IMR-90 (cell line): Measurements from ENCODE around the gene CRTAP. TPM values are rescaled to one million over a fixed set of nuclear protein-coding genes. Genes with fewer than 3 reads are reported as not detected.

Source experiments
- ATAC-seq: fragments of 200-7000 bp; cut with Tn5 transposase; 2 replicates; pipeline ENCODE4 v1.9.1; 2020; ENCODE audit warnings: low read depth, mild to moderate bottlenecking, moderate library complexity
- BruUV-seq: library from RNA; stranded (reverse); fragments of 400-500 nt; replicated peaks from 2 replicates; lab custom pipeline; 2021; lab: Mats Ljungman, UMichigan
- CTCF ChIA-PET: fragments of 300-600 bp; formaldehyde crosslinking; extraction: SDS; loops from one replicate; lab custom pipeline; 2021; ENCODE audit warnings: antibody characterized with exemption; lab: Yijun Ruan, JAX
- POLR2A ChIA-PET: fragments of 300-600 bp; sonication (Branson Sonifier 250); formaldehyde crosslinking; loops from one replicate; lab custom pipeline; 2022; ENCODE audit warnings: antibody characterized with exemption; ENCODE audit not compliant: unreplicated experiment; lab: Charles Lee
- DNase-seq: peaks from one replicate; pipeline ENCODE4 v3.0.0; 2013
- H2AFZ ChIP-seq: replicated peaks from 2 replicates; pipeline ENCODE3; 2013; ENCODE audit warnings: low read length, mild to moderate bottlenecking; ENCODE audit not compliant: poor library complexity
- H2AK5ac ChIP-seq: 2 replicates; pipeline ENCODE4 v1.6.1; 2013; ENCODE audit warnings: low read depth, low read length, inconsistent platforms
- H2AK9ac ChIP-seq: replicated peaks from 2 replicates; pipeline ENCODE3; 2013; ENCODE audit warnings: mild to moderate bottlenecking, low read depth, low read length, moderate library complexity; ENCODE audit not compliant: poor library complexity
- H2BK120ac ChIP-seq: 2 replicates; pipeline ENCODE4 v1.6.1; 2013; ENCODE audit warnings: low read depth, low read length, inconsistent platforms
- H2BK15ac ChIP-seq: 3 replicates; pipeline ENCODE4 v1.6.1; 2013; ENCODE audit warnings: low read depth, low read length, inconsistent platforms
- H2BK20ac ChIP-seq: 2 replicates; pipeline ENCODE4 v1.6.1; 2013; ENCODE audit warnings: low read depth, mild to moderate bottlenecking, inconsistent platforms, low read length, moderate library complexity
- H2BK5ac ChIP-seq: 2 replicates; pipeline ENCODE4 v1.6.1; 2013; ENCODE audit warnings: mild to moderate bottlenecking, low read depth, low read length, inconsistent platforms; ENCODE audit not compliant: poor library complexity, severe bottlenecking
- H3K14ac ChIP-seq: replicated peaks from 2 replicates; pipeline ENCODE4 v1.6.1; 2013; ENCODE audit warnings: low read depth, low read length, inconsistent platforms
- H3K18ac ChIP-seq: 2 replicates; pipeline ENCODE4 v1.6.1; 2013; ENCODE audit warnings: low read depth, low read length, control low read depth
- H3K23ac ChIP-seq: 2 replicates; pipeline ENCODE4 v1.6.1; 2013; ENCODE audit warnings: low read depth, low read length, inconsistent platforms
- H3K27ac ChIP-seq: 2 replicates; pipeline ENCODE4 v1.5.1; 2013; ENCODE audit warnings: mild to moderate bottlenecking, control low read depth, low read length; ENCODE audit not compliant: insufficient read depth
- H3K27me3 ChIP-seq: 2 replicates; pipeline ENCODE4 v1.6.1; 2013; ENCODE audit warnings: low read length; ENCODE audit not compliant: control insufficient read depth, insufficient read depth
- H3K36me3 ChIP-seq: 2 replicates; pipeline ENCODE4 v1.6.1; 2013; ENCODE audit warnings: low read length, mixed read lengths; ENCODE audit not compliant: control insufficient read depth, insufficient read depth
- H3K4ac ChIP-seq: 2 replicates; pipeline ENCODE4 v1.6.1; 2013; ENCODE audit warnings: low read depth, low read length, inconsistent platforms
- H3K4me1 ChIP-seq: 2 replicates; pipeline ENCODE4 v1.6.1; 2013; ENCODE audit warnings: low read length, mixed read lengths; ENCODE audit not compliant: control insufficient read depth, insufficient read depth
- H3K4me2 ChIP-seq: 2 replicates; pipeline ENCODE4 v1.6.1; 2013; ENCODE audit warnings: low read depth, mild to moderate bottlenecking, control low read depth, low read length, moderate library complexity
- H3K4me3 ChIP-seq: 2 replicates; pipeline ENCODE4 v1.5.1; 2013; ENCODE audit warnings: low read depth, mild to moderate bottlenecking, control low read depth, low read length, moderate library complexity; ENCODE audit not compliant: insufficient read depth
- H3K56ac ChIP-seq: 2 replicates; pipeline ENCODE4 v1.6.1; 2013; ENCODE audit warnings: low read length, inconsistent platforms; ENCODE audit not compliant: insufficient read depth; ENCODE audit errors: extremely low read depth
- H3K79me1 ChIP-seq, 2 experiments: 2 replicates each; pipeline ENCODE4 v1.6.1; 2013; ENCODE audit warnings: low read length in 2 of 2, inconsistent platforms in 1 of 2, low read depth in 1 of 2
- H3K9ac ChIP-seq: 2 replicates; pipeline ENCODE4 v1.6.1; 2013; ENCODE audit warnings: low read depth, low read length, control low read depth
- H3K9me1 ChIP-seq: 2 replicates; pipeline ENCODE4 v1.6.1; 2013; ENCODE audit warnings: low read length, inconsistent platforms; ENCODE audit not compliant: insufficient read depth
- H3K9me3 ChIP-seq: 2 replicates; pipeline ENCODE4 v1.6.1; 2013; ENCODE audit warnings: low read length; ENCODE audit not compliant: control insufficient read depth, insufficient read depth
- H4K20me1 ChIP-seq: 2 replicates; pipeline ENCODE4 v1.6.1; 2013; ENCODE audit warnings: low read length, inconsistent platforms; ENCODE audit not compliant: insufficient read depth
- H4K5ac ChIP-seq: 2 replicates; pipeline ENCODE4 v1.6.1; 2013; ENCODE audit warnings: mild to moderate bottlenecking, low read depth, low read length, control low read depth
- H4K8ac ChIP-seq, 2 experiments: 2 replicates each; pipeline ENCODE4 v1.6.1; 2013; ENCODE audit warnings: low read depth in 2 of 2, low read length in 2 of 2, control low read depth in 1 of 2, inconsistent platforms in 1 of 2
- H4K91ac ChIP-seq: 2 replicates; pipeline ENCODE4 v1.6.1; 2013; ENCODE audit warnings: low read depth, low read length, inconsistent platforms; ENCODE audit not compliant: insufficient read depth
- RFX5 ChIP-seq: IDR thresholded peaks from 2 replicates; pipeline ENCODE4 v1.8.0; 2012; ENCODE audit warnings: low read depth, mild to moderate bottlenecking, low read length, moderate library complexity
- WGBS, 2 experiments: methylation state at CpG; one replicate each; pipeline versions ENCODE4 v1.1.5 to v1.1.7; 2013; ENCODE audit warnings: missing lambda C conversion rate in 2 of 2; ENCODE audit not compliant: insufficient read length in 1 of 2; ENCODE audit errors: extremely low coverage in 2 of 2; 5-methylcytosine and 5-hydroxymethylcytosine counted together
- dilution Hi-C: fragments of 300-500 bp; cut with HindIII; formaldehyde crosslinking; loops from one replicate; pipeline ENCODE4 v1.14.3; 2018; ENCODE audit warnings: low sequenced_read_pairs; ENCODE audit not compliant: unreplicated experiment
- in situ Hi-C: fragments of 300-500 bp; cut with MboI; formaldehyde crosslinking; loops from 3 replicates; pipeline ENCODE4 v1.14.3; 2019; ENCODE audit warnings: low sequenced_read_pairs, inconsistent platforms, mixed read lengths
- intact Hi-C: fragments of 100-400 bp; cut with micrococcal nuclease; formaldehyde crosslinking; loops from 2 replicates; pipeline ENCODE4 v1.10.0; 2022
- polyA plus RNA-seq, 3 experiments: library from polyadenylated mRNA; depleted of rRNA; stranded (reverse); fragments of >200 nt; gene quantifications; 2 replicates each; pipeline ENCODE4 v1.2.3, GENCODE V29; 2012; ENCODE audit warnings: low replicate concordance in 1 of 3
- total RNA-seq: library from RNA; depleted of rRNA; stranded (reverse); fragments of >200 nt; gene quantifications from 2 replicates; pipeline ENCODE4 v1.2.3, GENCODE V29; 2012

CRTAP gene
- total and polyA plus RNA-seq, 2 of the 4 experiments (the other 2 are of a cell fraction): 108 to 205 TPM

- no peak overlapping the region for H2AK5ac ChIP-seq
- no peak overlapping the region for H2BK20ac ChIP-seq
- no peak overlapping the region for H3K4ac ChIP-seq
- H2BK5ac ChIP-seq: no peak overlapping the region
- ChIA-PET CTCF (no interaction called here), POLR2A (no interaction called here)
- H3K4me1 ChIP-seq: no peaks in the 10 kb centered on the region
- no peak overlapping the region for H2AK9ac ChIP-seq
- no peak overlapping the region for H3K27ac ChIP-seq
- no peaks in the 10 kb centered on the region for H3K9me3 ChIP-seq
- no peak overlapping the region for H3K4me3 ChIP-seq
- no peaks in the 10 kb centered on the region for H3K79me1 ChIP-seq
- no peak overlapping the region for H3K23ac ChIP-seq
- no peak overlapping the region for H3K9ac ChIP-seq
- no peak for ATAC-seq
- H3K18ac ChIP-seq: no peak overlapping the region
- no peaks in the 10 kb centered on the region for H3K9me1 ChIP-seq
- no peak overlapping the region for H2BK15ac ChIP-seq
- intact Hi-C loops (no loop called here), dilution Hi-C loops (no loop called here), in situ Hi-C loops (no loop called here)
- BruUV-seq: no TSS peak
- H3K27me3 ChIP-seq: no peaks in the 10 kb centered on the region
- no peak for TF ChIP-seq RFX5
- no peak overlapping the region for H4K5ac ChIP-seq
- no peak overlapping the region for H3K4me2 ChIP-seq
- H2BK120ac ChIP-seq: no peak overlapping the region
- H3K36me3 ChIP-seq: no peaks in the 10 kb centered on the region
- H2AFZ ChIP-seq: no peak overlapping the region
- H4K8ac ChIP-seq: no peak overlapping the region
- no peak overlapping the region for H3K56ac ChIP-seq
- DNase-seq: no peak
- H4K20me1 ChIP-seq: no peaks in the 10 kb centered on the region
- no CpG with 5 or more reads among the region's 1 CpG for WGBS, 2 experiments
- no peak overlapping the region for H3K14ac ChIP-seq
- no peak overlapping the region for H4K91ac ChIP-seq
Observed at GRCh38 chr3:33194303-33194702, 80.5 kb downstream of the CRTAP start.
